H1 (cell line): ENCODE results near the gene CHTF18. TPM values are rescaled to one million over a fixed set of nuclear protein-coding genes. Genes with fewer than 3 reads are reported as not detected.

Source experiments
- CBX5 ChIP-seq: fragments of 300-800, 300-1000 bp; sonication (generic); IDR thresholded peaks from 2 replicates; pipeline ENCODE4 v1.7.1; 2016; ENCODE audit warnings: antibody characterized with exemption, low read length, low read depth
- CREB1 ChIP-seq: IDR thresholded peaks from 2 replicates; pipeline ENCODE4 v1.6.1; 2012; ENCODE audit warnings: inconsistent platforms
- E2F6 ChIP-seq: IDR thresholded peaks from 2 replicates; pipeline ENCODE4 v1.6.1; 2012; ENCODE audit warnings: inconsistent platforms
- HDAC6 ChIP-seq: IDR thresholded peaks from one replicate; pipeline ENCODE4 v1.7.1; 2012; ENCODE audit warnings: low read depth, mild to moderate bottlenecking, inconsistent platforms, low read length, moderate library complexity
- KDM5A ChIP-seq: fragments of 200-600 bp; IDR thresholded peaks from 2 replicates; pipeline ENCODE4 v1.7.1; 2012; ENCODE audit warnings: mild to moderate bottlenecking, low read length, inconsistent platforms, mixed read lengths
- POLR2A ChIP-seq, 2 experiments: IDR thresholded peaks; 1 replicate in 1 of 2; 2 replicates in 1 of 2; pipeline ENCODE4 v1.6.1; 2011; ENCODE audit warnings: low read depth in 2 of 2, low read length in 2 of 2, mild to moderate bottlenecking in 2 of 2; ENCODE audit errors: control extremely low read depth in 1 of 2
- POLR2AphosphoS5 ChIP-seq: IDR thresholded peaks from 2 replicates; pipeline ENCODE4 v1.6.1; 2011; ENCODE audit warnings: low read depth, low read length
- RFX5 ChIP-seq: IDR thresholded peaks from 2 replicates; pipeline ENCODE4 v1.6.1; 2011; ENCODE audit warnings: low read depth, low read length, improper control_type of control experiment, borderline replicate concordance
- SP1 ChIP-seq: IDR thresholded peaks from 2 replicates; pipeline ENCODE4 v1.6.1; 2011; ENCODE audit warnings: low read depth, low read length
- SP2 ChIP-seq: IDR thresholded peaks from 2 replicates; pipeline ENCODE4 v1.6.1; 2012; ENCODE audit warnings: mild to moderate bottlenecking, low read length, inconsistent platforms
- SUZ12 ChIP-seq: fragments of 200-600 bp; sonication (generic); IDR thresholded peaks from 2 replicates; pipeline ENCODE4 v1.6.1; 2012; ENCODE audit warnings: mild to moderate bottlenecking, inconsistent platforms, low read length, moderate library complexity, mixed read lengths
- TEAD4 ChIP-seq: IDR thresholded peaks from 2 replicates; pipeline ENCODE4 v1.6.1; 2012; ENCODE audit warnings: low read depth, low read length, inconsistent platforms, mixed read lengths
- polyA plus RNA-seq, 7 experiments: library from polyadenylated mRNA; depleted of rRNA in 3 of 7; stranded (reverse) in 5 of 7; unstranded in 2 of 7; fragments of >200 nt in 5 of 7; fragments of 200-250 nt in 2 of 7; gene quantifications; 1 replicate in 5 of 7; 2 replicates in 1 of 7; 4 replicates in 1 of 7; pipeline versions ENCODE4 v1.2.1 to v1.2.3, GENCODE V29; 2011 to 2013; ENCODE audit warnings: missing spikeins in 2 of 7, mixed read lengths in 2 of 7
- total RNA-seq: library from RNA; stranded (reverse); fragmentation: NEBNext Ultra II Directional; extraction: Animal tissue kit (Norgen Biotek cat#: 25700); gene quantifications from 2 replicates; pipeline ENCODE4 v1.2.1, GENCODE V29; 2021
- TF ChIP-seq, protein P1 (sequence below): fragments of 300-600 bp; sonication (generic); IDR thresholded peaks from 2 replicates; pipeline ENCODE4 v1.7.1; 2012; ENCODE audit warnings: low read length, moderate library complexity, mild to moderate bottlenecking, inconsistent platforms; ENCODE audit not compliant: insufficient replicate concordance

Gene CHTF18
- total and polyA plus RNA-seq, 2 of the 8 experiments (the other 6 are each of a cell fraction or from before 2014, with no cell fraction given), result 75.3 to 104 TPM

GRCh38 chr16:745739-746138, 42.7 kb upstream of the CHTF18 start (continued):
- TF ChIP-seq POLR2A (IDR thresholded peaks at IDR 0.05; ENCODE audit: control extremely low read depth in 1 of 2, low read depth in 2 of 2, low read length in 2 of 2) (no peak), E2F6 (no peak), SP1 (no peak), RFX5 (no peak), TEAD4 (no peak), HDAC6 (no peak), SP2 (no peak), CBX5 (no peak), CREB1 (no peak), SUZ12 (no peak), POLR2AphosphoS5 (no peak), KDM5A (no peak)
- TF ChIP-seq, protein P1, sequence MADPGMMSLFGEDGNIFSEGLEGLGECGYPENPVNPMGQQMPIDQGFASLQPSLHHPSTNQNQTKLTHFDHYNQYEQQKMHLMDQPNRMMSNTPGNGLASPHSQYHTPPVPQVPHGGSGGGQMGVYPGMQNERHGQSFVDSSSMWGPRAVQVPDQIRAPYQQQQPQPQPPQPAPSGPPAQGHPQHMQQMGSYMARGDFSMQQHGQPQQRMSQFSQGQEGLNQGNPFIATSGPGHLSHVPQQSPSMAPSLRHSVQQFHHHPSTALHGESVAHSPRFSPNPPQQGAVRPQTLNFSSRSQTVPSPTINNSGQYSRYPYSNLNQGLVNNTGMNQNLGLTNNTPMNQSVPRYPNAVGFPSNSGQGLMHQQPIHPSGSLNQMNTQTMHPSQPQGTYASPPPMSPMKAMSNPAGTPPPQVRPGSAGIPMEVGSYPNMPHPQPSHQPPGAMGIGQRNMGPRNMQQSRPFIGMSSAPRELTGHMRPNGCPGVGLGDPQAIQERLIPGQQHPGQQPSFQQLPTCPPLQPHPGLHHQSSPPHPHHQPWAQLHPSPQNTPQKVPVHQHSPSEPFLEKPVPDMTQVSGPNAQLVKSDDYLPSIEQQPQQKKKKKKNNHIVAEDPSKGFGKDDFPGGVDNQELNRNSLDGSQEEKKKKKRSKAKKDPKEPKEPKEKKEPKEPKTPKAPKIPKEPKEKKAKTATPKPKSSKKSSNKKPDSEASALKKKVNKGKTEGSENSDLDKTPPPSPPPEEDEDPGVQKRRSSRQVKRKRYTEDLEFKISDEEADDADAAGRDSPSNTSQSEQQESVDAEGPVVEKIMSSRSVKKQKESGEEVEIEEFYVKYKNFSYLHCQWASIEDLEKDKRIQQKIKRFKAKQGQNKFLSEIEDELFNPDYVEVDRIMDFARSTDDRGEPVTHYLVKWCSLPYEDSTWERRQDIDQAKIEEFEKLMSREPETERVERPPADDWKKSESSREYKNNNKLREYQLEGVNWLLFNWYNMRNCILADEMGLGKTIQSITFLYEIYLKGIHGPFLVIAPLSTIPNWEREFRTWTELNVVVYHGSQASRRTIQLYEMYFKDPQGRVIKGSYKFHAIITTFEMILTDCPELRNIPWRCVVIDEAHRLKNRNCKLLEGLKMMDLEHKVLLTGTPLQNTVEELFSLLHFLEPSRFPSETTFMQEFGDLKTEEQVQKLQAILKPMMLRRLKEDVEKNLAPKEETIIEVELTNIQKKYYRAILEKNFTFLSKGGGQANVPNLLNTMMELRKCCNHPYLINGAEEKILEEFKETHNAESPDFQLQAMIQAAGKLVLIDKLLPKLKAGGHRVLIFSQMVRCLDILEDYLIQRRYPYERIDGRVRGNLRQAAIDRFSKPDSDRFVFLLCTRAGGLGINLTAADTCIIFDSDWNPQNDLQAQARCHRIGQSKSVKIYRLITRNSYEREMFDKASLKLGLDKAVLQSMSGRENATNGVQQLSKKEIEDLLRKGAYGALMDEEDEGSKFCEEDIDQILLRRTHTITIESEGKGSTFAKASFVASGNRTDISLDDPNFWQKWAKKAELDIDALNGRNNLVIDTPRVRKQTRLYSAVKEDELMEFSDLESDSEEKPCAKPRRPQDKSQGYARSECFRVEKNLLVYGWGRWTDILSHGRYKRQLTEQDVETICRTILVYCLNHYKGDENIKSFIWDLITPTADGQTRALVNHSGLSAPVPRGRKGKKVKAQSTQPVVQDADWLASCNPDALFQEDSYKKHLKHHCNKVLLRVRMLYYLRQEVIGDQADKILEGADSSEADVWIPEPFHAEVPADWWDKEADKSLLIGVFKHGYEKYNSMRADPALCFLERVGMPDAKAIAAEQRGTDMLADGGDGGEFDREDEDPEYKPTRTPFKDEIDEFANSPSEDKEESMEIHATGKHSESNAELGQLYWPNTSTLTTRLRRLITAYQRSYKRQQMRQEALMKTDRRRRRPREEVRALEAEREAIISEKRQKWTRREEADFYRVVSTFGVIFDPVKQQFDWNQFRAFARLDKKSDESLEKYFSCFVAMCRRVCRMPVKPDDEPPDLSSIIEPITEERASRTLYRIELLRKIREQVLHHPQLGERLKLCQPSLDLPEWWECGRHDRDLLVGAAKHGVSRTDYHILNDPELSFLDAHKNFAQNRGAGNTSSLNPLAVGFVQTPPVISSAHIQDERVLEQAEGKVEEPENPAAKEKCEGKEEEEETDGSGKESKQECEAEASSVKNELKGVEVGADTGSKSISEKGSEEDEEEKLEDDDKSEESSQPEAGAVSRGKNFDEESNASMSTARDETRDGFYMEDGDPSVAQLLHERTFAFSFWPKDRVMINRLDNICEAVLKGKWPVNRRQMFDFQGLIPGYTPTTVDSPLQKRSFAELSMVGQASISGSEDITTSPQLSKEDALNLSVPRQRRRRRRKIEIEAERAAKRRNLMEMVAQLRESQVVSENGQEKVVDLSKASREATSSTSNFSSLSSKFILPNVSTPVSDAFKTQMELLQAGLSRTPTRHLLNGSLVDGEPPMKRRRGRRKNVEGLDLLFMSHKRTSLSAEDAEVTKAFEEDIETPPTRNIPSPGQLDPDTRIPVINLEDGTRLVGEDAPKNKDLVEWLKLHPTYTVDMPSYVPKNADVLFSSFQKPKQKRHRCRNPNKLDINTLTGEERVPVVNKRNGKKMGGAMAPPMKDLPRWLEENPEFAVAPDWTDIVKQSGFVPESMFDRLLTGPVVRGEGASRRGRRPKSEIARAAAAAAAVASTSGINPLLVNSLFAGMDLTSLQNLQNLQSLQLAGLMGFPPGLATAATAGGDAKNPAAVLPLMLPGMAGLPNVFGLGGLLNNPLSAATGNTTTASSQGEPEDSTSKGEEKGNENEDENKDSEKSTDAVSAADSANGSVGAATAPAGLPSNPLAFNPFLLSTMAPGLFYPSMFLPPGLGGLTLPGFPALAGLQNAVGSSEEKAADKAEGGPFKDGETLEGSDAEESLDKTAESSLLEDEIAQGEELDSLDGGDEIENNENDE, result no peak
